Stimulated activated CD8-positive, alpha-beta memory T cell treated with anti-CD3 and anti-CD28 coated beads, Interleukin-7, amount 100 ng/mL, for 24 hours (primary cell): Measurements from ENCODE around the gene CFAP410.
"Not testable (repeated sequence)": the region's sequence is repeated elsewhere in the genome, so short reads cannot be mapped to it uniquely, and the experiment has no call there.

Experiments
- DNase-seq: peaks from one replicate; pipeline ENCODE4 v3.0.0-alpha.2; 2020; ENCODE audit warnings: low read depth

Gene CFAP410

DNA sequence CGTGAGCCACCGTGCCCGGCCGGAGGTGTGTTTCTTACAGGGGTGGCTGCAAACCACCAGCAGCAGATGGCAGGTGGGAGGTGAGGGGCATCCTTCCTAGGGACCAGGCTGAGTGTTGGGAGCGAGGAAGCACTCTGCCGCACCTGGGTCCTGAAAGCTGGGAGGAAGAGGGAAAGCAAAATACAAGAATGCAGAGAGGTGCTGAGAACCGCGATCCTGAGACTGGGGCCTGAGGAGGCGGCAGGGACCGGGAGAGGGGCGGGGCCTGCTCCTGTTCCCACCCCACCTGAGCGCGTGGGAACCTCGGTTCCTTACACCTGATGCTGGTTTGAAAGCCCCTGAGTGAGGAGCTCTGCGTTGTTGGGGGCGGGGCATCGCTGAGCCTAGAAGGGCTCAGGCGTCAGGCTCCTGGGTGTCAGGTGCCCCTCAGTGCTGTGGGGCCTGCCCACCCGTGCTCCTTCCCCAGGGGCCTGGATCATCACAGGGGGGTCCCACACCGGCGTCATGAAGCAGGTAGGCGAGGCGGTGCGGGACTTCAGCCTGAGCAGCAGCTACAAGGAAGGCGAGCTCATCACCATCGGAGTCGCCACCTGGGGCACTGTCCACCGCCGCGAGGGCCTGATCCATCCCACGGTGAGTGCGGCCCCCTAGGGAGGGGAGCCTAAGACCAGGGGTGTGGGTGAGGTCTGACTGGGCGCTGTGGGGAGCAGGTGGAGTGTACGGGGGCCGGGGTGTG lies 29.7 kb upstream of the CFAP410 start:
- no peak for DNase-seq

GRCh38 chr21:44366586-44367211 lies 27.5 kb upstream of the CFAP410 start:
- no peak for DNase-seq

- no peak for DNase-seq
These were observed 26.9 kb upstream of the CFAP410 start for GRCh38 chr21:44365967-44366585.

- DNase-seq: no peak
These were observed 26.2 kb upstream of the CFAP410 start for GRCh38 chr21:44365251-44365966.

DNA sequence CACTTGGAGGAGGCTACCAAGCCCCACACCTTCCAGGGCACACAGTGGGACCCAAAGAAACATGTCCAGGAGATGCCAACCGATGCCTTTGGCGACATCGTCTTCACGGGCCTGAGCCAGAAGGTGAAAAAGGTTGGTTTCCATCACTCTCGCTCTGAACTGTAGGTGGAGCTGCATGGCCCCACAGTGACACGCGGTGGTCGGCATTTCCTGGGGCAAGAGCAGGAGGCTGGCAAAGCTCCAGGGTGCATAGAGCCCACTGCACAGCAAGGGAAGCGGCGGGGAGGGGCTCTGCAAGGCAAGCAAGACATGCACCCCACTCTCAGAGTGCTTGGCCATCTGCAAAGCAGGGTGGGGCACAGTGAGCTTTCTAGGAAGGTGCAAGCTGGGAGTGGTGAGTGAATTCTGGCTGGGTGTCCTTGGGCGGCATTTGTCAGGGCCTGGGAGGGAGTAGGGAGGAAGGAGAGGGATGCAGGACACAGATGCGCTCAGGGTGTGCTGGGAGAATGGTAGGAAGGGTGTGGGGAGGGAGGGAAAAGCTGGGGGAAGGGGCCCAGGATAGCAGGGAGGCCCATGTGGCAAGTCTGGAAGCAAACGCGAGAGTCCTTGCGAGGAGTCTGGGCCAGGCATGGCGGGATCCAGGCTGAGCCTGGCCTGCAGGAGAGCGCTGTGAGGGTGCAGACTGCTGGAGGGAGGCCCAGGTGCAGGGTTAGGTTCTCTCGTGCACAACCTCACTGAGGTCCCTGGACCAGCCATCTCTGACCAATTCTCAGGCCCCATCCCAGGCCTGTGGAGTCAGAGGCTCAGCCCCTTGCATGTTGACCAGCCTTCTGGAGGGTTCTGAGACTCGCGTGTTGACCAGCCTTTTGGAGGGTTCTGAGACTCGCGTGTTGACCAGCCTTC lies 25.2 kb upstream of the CFAP410 start:
- DNase-seq: no peak

- DNase-seq: no peak
These were observed 24.1 kb upstream of the CFAP410 start for GRCh38 chr21:44363278-44363677.

- not testable (repeated sequence) for DNase-seq
These were observed 22.7 kb upstream of the CFAP410 start for GRCh38 chr21:44361903-44362302.

DNA sequence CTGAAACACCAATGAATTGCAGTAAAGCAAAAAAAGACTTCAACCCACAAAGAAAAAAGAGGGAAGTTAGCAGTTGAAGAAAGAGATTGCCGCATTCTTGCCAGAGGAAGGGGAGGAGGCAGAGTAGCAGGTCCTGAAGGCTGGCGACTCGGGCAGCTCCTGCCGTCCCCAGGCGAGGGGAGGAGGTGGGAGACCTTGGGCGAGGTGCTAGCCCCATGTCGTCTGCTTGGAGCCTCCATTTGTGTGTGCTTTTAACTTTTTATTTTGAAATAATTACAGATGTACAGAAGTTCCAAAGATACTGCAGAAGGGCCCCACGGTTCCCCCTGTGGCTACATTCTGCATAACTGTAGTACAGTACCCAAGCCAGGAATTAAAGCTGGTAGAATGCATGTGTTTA lies 21.0 kb upstream of the CFAP410 start:
- no peak for DNase-seq

GRCh38 chr21:44359396-44359795 lies 20.2 kb upstream of the CFAP410 start:
- no peak for DNase-seq

DNA sequence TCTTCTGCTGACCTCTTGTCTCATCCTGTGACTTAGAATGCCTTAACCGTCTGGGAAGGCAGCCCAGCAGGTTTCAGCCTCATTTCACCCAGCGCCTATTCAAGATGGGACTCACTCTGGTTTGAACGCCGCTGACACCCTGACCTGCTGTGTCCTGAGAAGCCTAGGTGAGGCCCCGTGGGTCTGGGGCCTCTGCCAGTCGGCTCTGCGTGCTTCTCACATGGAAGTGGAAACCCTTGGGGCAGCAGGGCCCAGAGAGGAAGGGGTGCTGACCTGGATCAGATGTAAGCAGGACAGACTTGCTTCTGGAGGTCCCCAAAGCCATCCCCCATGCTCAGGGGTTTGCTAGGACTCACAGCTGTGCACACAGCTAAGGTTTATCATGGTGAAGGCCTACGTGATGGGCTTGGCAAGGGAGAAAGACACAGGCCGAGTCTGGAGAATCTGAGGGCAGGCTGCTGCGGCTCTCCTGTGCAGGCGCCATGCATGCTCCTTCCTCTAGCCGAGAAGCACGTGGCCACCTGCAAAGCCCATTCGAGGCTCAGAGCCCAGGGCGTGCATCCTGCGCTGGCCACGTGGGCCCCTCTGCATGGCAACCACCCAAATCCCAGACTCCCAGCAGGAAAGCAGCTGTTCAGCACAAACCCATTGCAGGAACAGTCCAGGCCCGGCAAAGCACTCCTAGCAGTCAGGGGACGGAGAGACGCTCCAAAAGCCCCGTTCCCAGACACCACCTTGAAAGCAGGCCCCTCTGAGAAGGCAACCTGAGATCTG lies 18.1 kb upstream of the CFAP410 start:
- no peak for DNase-seq

GRCh38 chr21:44356636-44357035 lies 17.4 kb upstream of the CFAP410 start:
- DNase-seq: no peak

DNA sequence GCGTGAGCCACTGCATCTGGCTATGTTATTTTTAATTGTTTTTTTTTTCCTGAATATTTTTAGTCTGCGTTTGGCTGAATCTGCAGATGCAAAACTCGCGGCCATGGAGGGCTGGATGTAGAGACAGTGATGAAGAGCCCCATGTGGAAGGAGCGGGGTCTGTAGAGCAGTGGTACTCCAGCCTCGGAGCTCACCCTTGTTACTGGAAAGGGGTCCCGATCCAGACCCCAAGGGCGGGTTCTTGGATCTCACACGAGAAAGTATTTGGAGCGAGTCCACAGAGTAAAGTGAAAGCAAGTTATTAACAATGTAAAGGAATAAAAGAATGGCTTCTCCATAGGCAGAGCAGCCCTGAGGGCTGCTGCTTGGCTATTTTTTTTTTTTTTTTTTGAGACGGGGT lies 17.0 kb upstream of the CFAP410 start:
- no peak for DNase-seq

GRCh38 chr21:44354775-44355771 lies 15.9 kb upstream of the CFAP410 start:
- no peak for DNase-seq

DNA sequence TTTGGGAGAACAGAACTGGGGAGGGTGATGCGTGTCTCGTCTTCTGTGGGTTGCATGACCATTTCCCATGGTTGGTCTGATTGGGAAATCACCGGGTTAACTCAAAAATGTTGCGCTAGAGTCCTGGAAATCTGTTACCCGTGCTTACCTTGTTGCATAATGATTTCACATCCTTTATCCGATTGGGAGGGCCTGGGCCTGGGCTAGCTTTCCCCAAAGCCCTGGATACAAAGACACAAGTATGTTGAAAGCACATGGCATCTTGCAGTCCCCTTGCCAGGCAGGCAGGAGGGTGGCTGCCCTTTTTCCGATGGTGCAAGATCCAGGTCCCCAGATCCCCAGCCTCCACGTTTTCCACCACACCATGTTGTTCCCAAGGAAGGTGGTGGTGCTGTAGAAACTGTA lies 14.8 kb upstream of the CFAP410 start:
- no peak for DNase-seq

DNA sequence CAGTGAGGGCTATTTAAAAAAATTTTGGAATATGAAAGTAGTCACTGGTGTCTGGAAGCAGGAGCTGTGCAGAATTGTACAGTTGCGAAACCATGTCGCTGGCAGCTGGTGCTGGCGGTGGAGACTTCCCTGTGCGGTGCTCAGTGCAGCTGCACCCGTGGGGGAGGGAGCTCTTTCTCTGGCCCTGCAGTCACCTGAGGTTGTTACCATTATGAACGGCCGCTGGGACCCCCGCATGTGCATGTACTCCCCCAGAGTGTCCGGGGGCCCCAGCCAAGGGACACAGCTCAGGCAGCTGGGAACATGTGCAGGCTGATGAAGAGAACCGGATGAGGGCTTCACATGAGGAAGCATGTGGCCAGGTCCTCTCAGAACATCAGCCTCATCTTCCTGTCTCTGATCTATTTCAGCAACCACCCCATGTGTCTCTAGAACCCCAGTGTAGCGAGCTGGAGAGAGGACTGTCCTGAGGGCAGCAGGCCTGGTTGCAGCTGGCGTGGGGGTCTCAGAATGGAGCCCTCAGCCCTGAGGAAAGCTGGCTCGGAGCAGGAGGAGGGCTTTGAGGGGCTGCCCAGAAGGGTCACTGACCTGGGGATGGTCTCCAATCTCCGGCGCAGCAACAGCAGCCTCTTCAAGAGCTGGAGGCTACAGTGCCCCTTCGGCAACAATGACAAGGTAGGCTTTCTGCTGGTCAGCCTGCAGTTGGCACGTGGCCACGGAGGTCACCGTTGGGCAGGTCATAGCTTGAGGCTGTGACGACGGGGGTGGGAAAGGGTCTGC lies 14.2 kb upstream of the CFAP410 start, which contains the start of gene TRPM2:
Gene TRPM2, plus strand, starts transcription at position 431 of the 780 bp plus-strand sequence. Its CDS starts 80 bp downstream, at position 511.
- DNase-seq: no peak

GRCh38 chr21:44352253-44352860 lies 13.2 kb upstream of the CFAP410 start:
- no peak for DNase-seq

DNA sequence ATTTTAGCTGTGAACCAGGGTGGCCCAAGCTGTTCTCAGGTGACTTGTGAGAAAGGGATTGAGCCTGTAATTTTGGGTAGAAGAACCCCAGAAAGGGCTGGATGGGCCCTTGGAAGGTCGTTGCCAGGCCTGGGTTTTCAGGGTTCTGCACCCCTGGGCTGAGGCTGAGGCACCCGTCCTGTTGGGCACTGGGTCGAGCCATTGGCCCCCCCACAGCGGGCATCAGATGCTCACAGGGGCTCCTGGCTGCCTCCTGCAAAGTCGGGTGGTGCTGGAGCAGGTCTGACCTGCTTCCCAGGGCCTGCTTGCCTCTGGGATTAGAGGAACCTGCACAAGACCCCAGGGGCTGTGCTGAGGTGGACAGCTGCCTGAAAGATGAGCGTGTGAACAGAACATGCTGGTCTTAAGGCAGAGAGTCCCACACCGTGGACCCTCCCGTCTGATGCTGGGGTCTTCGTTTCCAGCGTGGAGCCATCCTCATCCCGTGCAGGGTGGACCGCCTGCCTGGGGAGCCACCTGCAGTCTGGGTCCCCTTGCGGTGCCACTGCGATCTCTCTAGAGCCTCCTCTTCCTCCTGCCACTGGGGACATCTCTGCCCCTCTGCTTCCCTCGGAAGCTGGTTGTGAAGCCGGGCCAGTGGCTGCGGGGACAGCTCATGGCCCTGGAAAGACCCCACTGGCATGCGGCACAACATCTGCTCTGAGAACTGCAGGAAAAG lies 12.5 kb upstream of the CFAP410 start:
- no peak for DNase-seq
